Measurements from ENCODE around the gene ZNF507.
"Not testable (repeated sequence)": the region's sequence is repeated elsewhere in the genome, so short reads cannot be mapped to it uniquely, and the experiment has no call there.

Gene ZNF507

GRCh38 chr19:32368787-32369186 lies 23.4 kb downstream of the ZNF507 start:
- no peak for DNase-seq (ENCODE audit: low spot score)

DNA sequence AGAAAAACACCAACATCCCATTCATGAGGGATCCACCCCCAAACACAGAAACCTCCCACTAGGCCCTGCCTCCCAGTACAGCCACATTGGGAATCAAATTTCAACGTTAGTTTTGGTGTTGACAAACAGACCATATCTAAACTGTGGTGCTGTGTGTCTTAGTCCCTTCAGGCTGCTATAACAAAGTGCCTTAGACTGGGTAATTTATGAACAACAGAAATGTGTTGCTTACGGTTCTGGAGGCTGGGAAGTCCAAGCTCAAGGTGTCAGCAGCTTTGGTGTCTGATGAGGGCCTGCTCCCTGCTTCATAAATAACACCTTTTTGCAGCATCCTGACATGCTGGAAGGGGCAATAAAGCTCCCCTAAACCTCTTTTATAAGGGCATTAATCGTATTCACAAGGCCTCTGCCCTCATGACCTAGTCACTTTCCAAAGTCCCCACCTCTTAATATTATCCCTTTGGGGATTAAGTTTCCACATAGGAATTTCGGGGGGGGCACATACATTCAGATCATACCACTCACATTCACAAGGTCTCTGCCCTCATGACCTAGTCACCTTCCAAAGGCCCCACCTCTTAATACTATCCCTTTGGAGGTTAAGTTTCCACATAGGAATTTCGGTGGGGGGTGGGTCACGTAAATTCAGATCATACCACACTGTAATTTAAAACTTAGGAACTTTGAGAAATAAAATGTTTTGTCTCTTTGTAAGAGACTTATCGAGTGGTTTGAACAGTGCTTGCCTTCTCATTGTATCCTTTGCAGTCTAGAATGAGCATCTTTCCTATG lies 27.5 kb downstream of the ZNF507 start:
- no peak for DNase-seq (ENCODE audit: low spot score)

DNA sequence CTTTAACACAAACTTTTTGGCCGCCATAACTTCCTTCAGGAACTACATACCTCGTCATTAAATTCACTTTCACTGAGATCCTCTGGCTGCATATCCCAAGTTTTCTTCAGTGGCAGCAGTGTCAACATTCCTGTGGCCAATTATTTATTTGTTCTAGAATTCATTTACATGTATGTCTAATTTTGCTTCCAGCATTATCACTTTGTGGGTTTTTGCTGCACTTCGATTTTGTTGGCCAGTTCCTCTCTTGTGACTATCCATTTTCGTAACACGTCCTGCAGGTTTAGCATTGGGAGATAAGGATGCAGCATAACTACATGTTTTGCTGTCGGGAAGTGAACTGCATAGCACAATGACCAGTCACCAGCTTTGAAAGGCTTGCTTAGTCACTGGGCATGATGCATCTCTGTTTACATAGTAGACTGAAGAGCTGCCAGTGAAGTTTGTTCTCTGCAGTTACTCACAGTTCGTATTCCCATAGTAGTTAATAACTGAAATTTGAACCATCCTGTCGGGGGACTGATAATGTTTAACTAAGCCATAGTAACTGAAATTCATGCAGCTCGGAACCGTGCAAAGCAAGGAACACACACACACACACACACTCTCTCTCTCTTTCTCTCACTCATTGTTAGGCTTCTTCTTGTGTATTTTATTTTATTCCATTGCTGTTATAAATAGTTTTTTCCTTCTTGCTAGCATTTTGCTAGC lies 28.3 kb downstream of the ZNF507 start:
- no peak for DNase-seq (ENCODE audit: low spot score)

- not testable (repeated sequence) for DNase-seq (ENCODE audit: low spot score)
These were observed 29.0 kb downstream of the ZNF507 start for GRCh38 chr19:32374362-32374761.

GRCh38 chr19:32377088-32377487 lies 31.7 kb downstream of the ZNF507 start:
- DNase-seq (ENCODE audit: low spot score), result not testable (repeated sequence)

DNA sequence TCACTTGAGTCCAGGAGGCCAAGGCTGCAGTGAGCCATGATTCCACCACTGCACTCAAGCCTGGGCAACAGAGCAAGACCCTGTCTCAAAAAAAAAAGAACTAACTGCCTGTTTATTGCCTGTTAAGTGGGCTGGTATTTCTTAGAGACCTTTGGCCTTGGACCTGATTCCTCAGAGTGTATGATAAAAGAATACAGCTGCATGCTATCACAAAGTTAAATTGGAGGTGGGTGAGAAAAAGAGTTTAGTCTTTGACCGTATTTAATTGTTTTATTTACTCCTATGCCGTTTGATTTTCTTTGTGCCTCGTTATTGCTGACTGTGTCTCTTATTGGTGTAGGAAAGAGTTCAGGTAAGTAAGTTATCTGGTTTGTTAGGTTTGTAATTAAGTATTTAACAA lies 34.9 kb downstream of the ZNF507 start:
- DNase-seq (ENCODE audit: low spot score), result no peak

DNA sequence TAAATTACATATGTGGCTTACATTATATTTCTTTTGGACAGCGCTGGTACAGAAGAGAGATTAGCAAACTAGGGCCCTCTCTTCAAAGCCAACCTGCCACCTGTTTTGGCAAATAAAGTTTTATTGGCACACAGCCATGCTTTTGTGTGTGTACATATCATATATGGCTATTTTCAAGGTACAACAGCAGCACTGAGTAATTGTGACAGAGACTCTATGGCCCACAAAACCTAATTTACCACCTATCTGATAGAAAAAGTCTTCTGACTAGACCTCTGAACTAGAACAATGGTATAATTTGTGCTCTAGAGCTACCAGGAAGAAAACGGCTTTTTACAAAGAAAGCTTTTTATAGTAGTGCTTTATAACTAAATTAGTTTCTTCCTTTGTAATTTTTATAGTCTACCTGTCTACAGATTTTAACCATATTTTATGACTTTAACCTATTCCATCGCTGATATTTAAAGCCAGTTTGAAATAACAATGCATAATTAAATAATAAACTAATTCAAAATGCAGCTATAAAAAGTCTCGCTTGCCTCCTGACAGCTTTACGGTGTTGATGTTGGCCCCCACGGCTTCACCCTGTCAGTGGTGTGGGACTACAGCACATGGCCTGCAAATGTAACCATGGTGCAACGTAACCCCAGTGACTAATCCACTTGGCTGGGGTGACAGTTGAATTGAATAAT lies 42.4 kb downstream of the ZNF507 start:
- DNase-seq (ENCODE audit: low spot score), result no peak

DNA sequence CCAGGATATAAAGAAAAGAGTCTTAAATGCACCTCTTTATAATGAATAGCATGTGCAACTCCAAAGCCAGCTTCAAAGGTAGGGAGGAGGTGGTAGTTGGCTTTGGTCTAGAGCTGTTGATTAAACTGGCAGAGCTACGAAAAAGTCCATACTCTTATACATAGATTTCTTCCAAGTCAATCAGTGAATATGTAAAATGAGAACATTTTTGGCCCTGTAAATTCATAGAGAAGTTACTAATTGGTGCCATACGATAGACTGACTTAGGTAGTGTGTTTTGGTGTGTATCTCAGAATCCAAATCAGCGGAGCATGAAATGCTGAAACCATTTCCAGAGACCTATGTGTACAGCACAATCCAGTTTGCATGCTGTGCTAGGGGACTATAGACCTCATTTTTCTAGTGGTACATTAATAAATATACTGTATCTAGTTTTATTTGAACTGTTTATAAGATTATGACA lies 43.0 kb downstream of the ZNF507 start:
- no peak for DNase-seq (ENCODE audit: low spot score)

GRCh38 chr19:32392901-32393300 lies 47.5 kb downstream of the ZNF507 start:
- DNase-seq (ENCODE audit: low spot score), result no peak

GRCh38 chr19:32396046-32396652 lies 50.7 kb downstream of the ZNF507 start:
- DNase-seq (ENCODE audit: low spot score), result no peak

GRCh38 chr19:32397671-32398101 lies 52.3 kb downstream of the ZNF507 start:
- no peak for DNase-seq (ENCODE audit: low spot score)

- no peak for DNase-seq (ENCODE audit: low spot score)
These were observed 56.6 kb downstream of the ZNF507 start for GRCh38 chr19:32401992-32402391.

DNA sequence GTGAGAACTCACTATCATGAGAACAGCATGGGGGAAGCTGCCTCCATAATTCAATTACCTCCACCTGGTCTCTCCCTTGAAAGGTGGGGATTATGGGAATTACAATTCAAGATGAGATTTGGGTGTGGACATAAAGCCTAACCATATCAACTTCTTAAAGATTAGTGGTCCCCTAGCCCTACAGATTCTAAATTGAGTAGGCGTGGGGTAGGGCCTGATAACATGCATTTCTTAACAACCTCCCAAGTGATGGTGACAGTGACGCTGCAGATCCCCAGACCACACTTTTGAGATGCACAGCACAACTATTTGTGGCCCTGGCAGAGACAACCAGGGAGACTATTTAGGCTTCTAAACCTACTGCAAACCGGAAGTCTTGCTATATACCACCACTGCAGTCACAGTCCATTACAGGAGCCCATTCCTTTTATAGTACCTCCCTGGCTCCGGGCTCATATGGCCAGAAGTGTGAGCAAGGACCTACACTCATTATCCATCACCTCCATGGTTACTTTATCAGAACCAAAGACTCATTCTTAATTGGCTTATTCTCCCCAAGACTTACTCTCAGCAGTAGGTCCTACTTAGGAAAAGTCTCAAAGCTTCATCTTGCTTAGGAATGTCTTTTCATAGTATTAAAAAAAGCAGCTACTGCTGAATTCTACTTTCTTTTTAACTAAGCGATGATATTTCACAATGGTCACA lies 58.0 kb downstream of the ZNF507 start:
- DNase-seq (ENCODE audit: low spot score), result no peak

DNA sequence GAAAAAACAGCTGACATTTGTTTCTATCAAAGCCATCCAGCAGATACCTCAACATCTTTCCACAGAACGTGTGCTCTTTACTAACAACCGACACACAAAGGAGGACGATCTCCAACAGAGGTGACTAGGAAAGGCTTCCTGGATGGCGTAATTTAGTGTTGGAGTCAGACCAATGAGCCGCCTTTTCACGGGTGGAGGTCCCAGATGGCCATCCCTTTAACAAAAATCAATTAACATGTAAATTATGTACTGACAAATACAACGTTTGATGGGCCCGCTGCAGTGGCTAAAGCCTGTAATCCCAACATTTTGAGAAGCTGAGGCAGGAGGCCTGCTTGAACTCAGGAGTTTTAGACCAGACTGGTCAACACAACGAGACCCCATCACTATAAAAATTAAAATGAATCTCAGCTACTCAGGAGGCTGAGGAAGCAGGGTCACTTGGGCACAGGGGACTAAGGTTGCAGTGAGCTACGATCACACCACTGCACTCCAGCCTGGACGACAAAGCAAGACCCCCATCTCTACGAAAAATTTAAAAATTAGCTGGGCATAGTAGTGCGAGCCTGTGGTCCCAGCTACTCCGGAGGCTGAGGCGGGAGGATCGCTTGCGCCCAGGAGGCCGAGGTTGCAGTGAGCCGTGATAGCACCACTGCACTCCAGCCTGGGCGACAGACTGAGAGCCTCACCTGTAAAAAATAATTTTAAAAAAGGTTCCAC lies 59.0 kb downstream of the ZNF507 start:
- peak; percentile 48 for DNase-seq (ENCODE audit: low spot score)

DNA sequence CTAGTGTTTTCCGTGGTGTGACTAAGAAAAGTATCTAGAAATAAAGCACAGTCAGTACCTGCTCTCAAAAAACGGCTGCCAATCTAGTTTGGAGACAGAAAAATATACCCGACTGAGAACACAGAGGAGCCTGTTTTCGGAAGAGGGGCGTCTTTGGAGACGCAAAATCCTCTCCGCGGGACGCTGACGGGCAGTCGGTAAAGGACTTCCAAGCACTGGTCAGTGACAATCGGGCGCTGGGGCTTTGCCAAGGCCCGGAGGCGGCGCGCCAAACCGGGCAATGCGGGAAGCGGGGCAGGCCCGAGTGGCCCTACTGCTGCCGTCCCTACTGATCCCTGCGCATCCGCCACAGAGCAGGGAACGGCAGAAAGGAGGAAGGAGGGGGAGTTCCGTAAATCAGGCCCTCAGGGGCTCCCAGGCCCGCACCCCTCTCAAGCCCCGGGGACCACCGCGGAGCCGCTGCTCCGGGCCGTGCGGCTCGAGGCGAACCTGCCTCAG lies 59.6 kb downstream of the ZNF507 start:
- peak; percentile 74 for DNase-seq (ENCODE audit: low spot score)

DNA sequence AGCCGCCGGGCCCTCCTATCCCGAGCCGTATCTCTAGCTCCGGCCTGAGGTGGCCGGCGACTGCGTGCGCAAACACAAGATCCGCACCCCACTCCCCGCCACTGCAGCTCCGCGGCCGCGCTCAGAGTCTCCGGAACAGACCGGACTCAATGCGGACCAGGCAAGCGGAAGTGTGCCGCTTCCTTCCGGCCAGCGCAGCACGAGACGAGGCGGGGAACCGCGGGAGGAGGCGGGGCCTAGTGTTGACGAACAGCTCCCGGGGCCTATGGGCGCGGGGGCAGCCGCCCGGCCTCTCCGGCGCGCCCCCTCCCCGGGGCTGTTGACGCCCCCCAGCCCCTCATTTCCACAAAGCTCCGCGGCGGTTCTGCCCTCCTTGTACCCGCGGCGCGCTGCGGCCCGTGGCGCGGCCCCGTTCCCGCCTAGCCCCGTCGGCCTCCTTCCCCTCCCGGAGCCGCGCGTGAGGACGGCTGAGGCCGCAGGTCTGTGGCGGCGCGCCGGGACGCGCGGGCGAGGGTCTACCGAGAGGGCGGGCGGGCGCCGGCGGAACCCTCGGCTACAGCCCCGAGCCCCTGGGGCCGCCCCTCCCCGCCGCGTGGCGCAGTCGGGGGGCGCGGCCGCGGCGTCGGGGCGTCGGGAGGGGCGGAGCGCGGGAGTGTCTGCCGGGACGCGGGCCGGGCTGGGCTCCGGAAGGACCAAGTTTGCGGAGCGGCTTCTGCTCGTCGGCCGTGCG lies 60.2 kb downstream of the ZNF507 start, which contains the start of gene DPY19L3:
Gene DPY19L3, plus strand, starts transcription at position 340 of the 730 bp plus-strand sequence. CDS start 2,484 bp downstream, outside the sequence.
- DNase-seq (ENCODE audit: low spot score), result peak; percentile 97

DNA sequence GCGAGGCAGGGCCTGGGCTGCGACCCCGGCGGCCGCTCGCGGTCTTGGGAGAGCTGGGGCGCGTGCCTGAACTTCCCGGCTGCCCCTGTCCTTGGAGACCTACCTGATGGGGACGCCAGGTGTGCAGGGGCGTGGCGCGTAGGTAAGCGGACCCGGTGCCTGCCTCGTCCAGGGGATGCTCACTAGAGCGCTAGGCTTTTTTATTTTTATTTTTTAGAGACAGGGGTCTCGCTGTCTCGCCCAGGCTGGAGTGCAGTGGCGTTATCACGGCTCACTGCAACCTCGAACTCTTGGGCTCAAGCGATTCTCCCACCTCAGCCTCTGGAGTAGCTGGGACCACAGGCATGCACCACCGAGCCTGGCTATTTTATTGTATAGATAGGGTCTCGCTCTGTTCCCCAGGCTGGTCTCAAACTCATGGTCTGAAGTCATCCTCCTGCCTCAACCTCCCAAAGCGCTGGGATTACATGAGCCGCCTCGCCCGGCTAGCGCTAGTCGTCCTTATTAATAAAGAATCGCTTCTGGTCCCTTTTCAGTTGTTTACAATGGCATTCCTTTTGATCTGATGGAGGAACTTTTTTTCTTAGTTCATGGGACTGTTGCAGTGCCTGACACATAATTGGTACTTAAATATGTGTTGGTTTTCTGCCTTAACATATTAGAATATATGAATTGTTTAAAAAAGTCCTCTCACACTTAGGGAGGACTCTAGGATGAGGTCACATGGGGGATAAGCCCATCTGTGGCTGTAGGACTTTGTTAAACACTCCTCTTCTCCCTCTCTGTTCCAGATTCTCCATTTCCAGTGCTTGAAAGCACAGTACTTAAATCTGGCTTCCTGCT lies 61.0 kb downstream of the ZNF507 start:
- DNase-seq (ENCODE audit: low spot score), result no peak

DNA sequence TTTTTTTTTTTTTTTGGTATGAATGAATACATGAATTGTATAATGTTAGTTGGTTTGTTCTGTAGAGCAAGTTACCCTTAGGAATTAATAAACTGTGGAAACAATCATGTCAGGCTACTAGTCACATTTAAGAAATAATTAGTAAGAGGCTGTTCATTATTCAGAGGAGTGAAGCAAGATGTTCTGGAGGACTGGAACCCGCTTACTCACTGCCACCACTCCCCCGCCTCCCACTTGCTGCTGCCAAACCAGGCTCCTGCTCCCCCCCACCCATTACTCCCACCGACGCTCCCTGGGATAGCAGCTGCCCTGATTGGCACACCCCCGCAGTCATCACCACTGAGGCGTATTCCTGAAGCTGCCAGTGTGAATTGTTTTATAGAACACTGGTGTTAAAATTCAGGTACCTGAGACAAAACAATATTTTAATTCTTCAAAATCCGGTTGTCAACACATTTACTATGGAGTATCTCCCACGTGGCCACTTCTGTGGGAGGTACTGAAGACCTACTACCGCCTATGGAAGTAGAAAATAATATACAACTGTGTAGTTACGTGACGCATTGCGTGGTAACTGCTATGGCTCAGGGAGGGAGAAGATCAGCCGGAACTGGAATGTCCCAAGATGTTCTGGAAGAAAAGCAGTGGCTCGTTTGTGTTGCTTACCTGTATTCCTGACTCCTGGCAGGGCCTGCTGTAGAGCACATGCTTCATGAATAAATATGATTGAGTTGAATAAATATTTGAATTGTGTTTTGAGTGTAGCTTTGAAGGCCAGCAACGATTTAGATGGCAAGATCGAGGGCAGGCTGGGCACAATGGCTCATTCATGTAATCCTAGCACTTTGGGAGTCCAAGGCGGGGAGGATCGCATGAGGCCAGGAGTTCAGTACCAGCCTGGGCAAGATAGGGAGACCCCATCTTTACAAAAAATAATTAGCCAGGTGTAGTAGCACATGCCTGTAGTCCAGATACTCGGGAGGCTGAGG lies 61.9 kb downstream of the ZNF507 start:
- no peak for DNase-seq (ENCODE audit: low spot score)
